KG1 (cell line): ENCODE data around the gene HILPDA.
"Not testable (repeated sequence)": the region's sequence is repeated elsewhere in the genome, so short reads cannot be mapped to it uniquely, and the experiment has no call there.

ENCODE experiments used
- DNase-seq: peaks from one replicate; lab custom pipeline; 2025; lab: John Stamatoyannopoulos, UW

The HILPDA gene

GRCh38 chr7:128431754-128432153 is 23.9 kb upstream of the HILPDA start:
- no peak for DNase-seq

- no peak for DNase-seq
These were observed 21.0 kb upstream of the HILPDA start for GRCh38 chr7:128434413-128435326.

- no peak for DNase-seq
These were observed 20.4 kb upstream of the HILPDA start for GRCh38 chr7:128435327-128435686.

- DNase-seq, result no peak
These were observed 18.0 kb upstream of the HILPDA start for GRCh38 chr7:128437426-128438332.

DNA sequence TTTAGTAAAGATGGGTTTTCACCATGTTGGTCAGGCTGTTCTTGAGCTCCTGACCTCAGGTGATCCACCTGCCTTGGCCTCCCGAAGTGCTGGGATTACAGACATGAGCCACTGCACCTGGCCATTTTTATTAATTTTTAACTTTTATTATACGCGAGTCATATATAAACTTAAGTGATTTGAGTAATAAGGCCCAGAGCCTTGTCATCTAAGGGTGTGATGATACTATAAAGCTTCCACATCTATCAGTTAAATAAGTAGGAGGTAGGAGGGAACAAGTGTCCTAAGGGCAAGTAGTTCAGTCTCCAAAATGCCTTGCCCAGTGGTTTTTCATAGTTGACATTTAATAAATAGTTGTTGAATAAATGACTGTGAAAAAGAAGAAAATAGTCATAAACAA is 13.3 kb upstream of the HILPDA start:
- no peak for DNase-seq

GRCh38 chr7:128443831-128444600 is 11.7 kb upstream of the HILPDA start:
- no peak for DNase-seq

GRCh38 chr7:128446306-128446705 is 9.4 kb upstream of the HILPDA start:
- no peak for DNase-seq

DNA sequence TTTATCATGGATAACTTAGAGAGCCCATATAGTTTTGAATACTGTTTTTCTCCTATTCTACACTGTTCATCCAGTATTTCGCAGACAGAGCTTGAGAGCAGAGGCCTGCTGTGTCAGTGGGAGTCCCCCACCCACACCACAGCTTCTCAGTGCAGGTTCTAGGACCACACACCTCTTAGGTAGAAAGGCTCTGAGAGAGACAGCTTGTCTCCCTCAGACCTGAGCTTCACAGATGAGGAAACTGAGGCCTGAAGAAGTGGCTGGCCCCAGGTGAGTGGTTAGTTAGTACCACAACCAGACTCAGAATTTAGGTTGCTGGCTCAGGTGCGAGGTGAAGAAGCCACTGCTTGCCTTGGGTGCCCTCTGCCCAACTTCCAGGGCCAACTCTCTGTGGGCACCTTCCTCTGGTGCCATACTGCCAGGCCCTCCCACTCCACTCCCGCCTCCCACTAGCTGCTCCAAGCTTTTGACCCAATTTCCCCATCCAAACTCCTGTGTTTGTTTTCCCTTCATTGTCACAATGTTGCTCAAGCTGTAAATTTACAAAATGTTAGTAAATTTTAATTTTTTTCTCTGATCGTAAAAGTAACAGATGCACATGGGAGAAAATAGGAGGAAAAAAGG is 7.6 kb upstream of the HILPDA start:
- DNase-seq, result no peak

DNA sequence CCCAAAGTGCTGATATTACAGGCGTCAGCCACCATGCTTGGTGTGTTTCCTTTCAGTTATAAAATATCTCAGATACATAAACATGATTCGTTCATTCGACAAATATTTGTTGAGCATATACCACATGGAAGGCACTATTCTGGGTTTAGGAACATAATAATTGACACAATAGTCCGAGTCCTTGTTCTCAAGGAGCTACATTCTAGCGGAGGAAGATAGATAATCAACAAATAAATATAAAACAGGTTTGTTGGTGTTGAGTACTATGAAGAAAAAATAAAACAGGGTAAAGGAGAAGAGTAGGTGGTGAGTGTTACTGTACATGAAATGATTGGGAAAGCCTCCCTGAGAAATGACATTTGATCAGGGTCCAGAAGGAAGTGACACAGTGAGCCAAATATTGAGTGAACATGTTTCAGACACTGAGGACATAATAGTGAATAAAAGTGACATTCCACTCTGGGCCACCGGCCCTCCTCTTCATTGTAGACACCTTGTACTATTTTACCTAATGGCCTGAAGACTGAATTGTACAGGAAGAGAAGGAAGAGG is 6.9 kb upstream of the HILPDA start:
- DNase-seq, result no peak

GRCh38 chr7:128450409-128450808 is 5.3 kb upstream of the HILPDA start:
- no peak for DNase-seq

DNA sequence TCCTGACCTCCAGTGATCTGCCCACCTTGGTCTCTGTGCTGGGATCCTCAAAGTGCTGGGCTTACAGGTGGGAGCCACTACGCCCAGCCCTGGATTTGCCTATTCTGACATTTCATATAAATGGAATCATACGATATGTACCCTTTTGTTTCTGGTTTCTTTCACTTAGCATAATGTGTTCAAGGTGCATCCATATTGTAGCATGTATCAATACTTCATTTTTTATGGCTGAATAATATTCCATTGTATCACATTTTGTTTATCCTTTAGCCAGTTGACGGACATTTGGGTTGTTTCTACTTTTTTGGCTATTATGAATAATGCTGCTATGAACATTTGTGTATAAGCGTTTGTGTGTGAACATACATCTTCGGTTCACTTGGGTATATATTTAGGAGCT is 4.8 kb upstream of the HILPDA start:
- no peak for DNase-seq

DNA sequence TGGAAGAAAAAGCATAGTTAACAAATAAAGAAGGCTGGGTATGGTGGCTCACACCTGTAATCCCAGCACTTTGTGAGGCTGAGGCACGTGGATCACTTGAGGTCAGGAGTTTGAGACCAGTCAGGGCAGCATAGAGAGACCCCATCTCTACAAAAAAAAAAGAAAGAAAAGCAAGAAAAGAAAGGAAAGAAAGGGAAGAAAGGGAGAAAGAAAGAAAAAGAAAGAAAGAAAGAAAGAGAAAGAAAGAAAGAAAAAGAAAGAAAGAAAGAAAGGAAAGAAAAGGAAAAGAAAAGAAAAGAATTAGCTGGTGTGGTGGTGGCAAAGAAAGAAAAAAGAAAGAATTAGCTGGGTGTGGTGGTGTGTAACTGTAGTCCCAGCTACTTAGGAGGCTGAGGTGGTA is 3.1 kb upstream of the HILPDA start:
- no peak for DNase-seq

- DNase-seq, result no peak
These were observed 1.6 kb upstream of the HILPDA start for GRCh38 chr7:128453836-128454804.

- no peak for DNase-seq
These were observed 703 bp upstream of the HILPDA start for GRCh38 chr7:128454808-128455542.

DNA sequence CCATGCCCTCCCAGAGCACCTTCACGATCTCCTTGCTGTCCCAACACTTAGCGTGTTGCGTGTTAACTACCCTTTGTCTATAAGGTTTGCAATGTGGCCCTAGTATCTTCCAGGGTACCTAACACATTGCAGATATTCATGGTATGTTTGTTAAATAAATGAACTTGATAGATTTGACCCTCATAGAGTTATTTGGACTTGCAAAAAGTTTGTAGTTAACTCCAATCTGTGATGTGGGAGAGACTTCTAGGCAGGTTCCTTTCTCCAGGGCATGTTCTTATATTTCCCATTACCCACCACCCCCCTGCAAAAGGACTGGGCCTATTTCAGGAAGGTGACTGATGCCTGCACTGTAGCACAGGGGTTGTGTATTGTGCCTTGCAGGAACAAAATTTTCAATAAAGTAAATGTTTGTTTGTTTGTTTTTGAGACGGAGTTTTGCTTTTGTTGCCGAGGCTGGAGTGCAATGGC is 612 bp downstream of the HILPDA start:
- no peak for DNase-seq

- DNase-seq, result not testable (repeated sequence)
These were observed 1.7 kb downstream of the HILPDA start for GRCh38 chr7:128457385-128457784.

GRCh38 chr7:128458956-128459355 is 3.3 kb downstream of the HILPDA start:
- no peak for DNase-seq

GRCh38 chr7:128459394-128459878 is 3.8 kb downstream of the HILPDA start:
- DNase-seq, result no peak

DNA sequence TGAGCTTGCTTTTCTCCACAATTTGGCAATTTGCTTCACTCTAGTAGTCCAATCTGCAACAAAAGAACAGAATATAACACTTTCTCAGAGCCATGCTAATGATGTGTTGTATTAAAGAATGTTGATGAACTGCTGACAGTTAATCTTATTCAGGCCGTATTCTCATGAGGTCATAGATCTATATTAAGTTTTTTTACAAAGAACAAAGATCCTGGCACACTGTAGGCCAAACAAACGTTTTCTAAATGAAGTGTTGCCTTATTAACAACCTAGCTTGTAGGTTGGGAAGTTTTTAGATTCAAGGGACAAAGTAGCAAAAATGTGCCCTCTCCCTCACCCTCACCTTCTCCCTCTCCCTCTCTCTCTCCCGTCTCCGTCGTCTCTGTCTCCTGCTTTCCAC is 6.8 kb downstream of the HILPDA start:
- DNase-seq, result no peak
